ENCODE data around the gene USP5.

USP5 gene

GRCh38 chr12:6826734-6827436 is 25.1 kb upstream of the USP5 start:
- no peak for DNase-seq

GRCh38 chr12:6827437-6827911 is 24.5 kb upstream of the USP5 start:
- DNase-seq: peak; percentile 56 to 70

GRCh38 chr12:6827982-6828780 is 23.8 kb upstream of the USP5 start, which contains the start of gene P3H3:
Gene P3H3, plus strand, starts transcription at chr12:6828407. Its CDS starts 34 bp downstream, at chr12:6828441.
- DNase-seq: peak in 1 of 2 donors; percentile 15

- no peak for DNase-seq
Measured at GRCh38 chr12:6828781-6829535, 23.0 kb upstream of the USP5 start.

- no peak for DNase-seq
Measured at GRCh38 chr12:6829536-6830220, 22.3 kb upstream of the USP5 start.

- no peak for DNase-seq
Measured at GRCh38 chr12:6830286-6830890, 21.6 kb upstream of the USP5 start.

GRCh38 chr12:6830999-6831398 is 21.0 kb upstream of the USP5 start:
- no peak for DNase-seq

GRCh38 chr12:6831450-6831995 is 20.4 kb upstream of the USP5 start:
- no peak for DNase-seq

- DNase-seq: no peak
Measured at GRCh38 chr12:6832125-6832524, 19.8 kb upstream of the USP5 start.

- DNase-seq: no peak
Measured at GRCh38 chr12:6833189-6833890, 18.6 kb upstream of the USP5 start.

GRCh38 chr12:6834254-6834653 is 17.7 kb upstream of the USP5 start:
- no peak for DNase-seq

GRCh38 chr12:6834873-6835272 is 17.1 kb upstream of the USP5 start:
- no peak for DNase-seq

GRCh38 chr12:6836851-6837250 is 15.1 kb upstream of the USP5 start:
- no peak for DNase-seq

GRCh38 chr12:6837370-6838060 is 14.4 kb upstream of the USP5 start:
- DNase-seq: no peak

- no peak for DNase-seq
Measured at GRCh38 chr12:6838854-6839253, 13.1 kb upstream of the USP5 start.

- no peak for DNase-seq
Measured at GRCh38 chr12:6839482-6840201, 12.3 kb upstream of the USP5 start.

- DNase-seq: no peak
Measured at GRCh38 chr12:6840330-6840729, 11.6 kb upstream of the USP5 start.

- DNase-seq: no peak
Measured at GRCh38 chr12:6840761-6841515, 11.0 kb upstream of the USP5 start, which contains the start of gene GNB3. Gene GNB3, plus strand, starts transcription at chr12:6840925. Its CDS starts 363 bp downstream, at chr12:6841288.

- DNase-seq: no peak
Measured at GRCh38 chr12:6842075-6842474, 9.9 kb upstream of the USP5 start.

Measured in hippocampal formation (tissue), 2 donors.